H9 (cell line): ENCODE results near the gene KL. TPM values are rescaled to one million over a fixed set of nuclear protein-coding genes. Genes with fewer than 3 reads are reported as not detected.

Experiments used
- DNase-seq: peaks from one replicate; pipeline ENCODE4 v3.0.0-alpha.2; 2017
- H2AFZ ChIP-seq: one replicate; pipeline ENCODE4 v1.6.1; 2013; ENCODE audit warnings: mild to moderate bottlenecking, low read length, control low read depth, moderate library complexity
- H2AK5ac ChIP-seq: 2 replicates; pipeline ENCODE4 v1.6.1; 2013; ENCODE audit warnings: low read length, control low read depth, mixed read lengths; ENCODE audit not compliant: insufficient read length
- H2BK120ac ChIP-seq: one replicate; pipeline ENCODE4 v1.6.1; 2013; ENCODE audit warnings: low read depth, mild to moderate bottlenecking, low read length, control low read depth, inconsistent platforms; ENCODE audit not compliant: poor library complexity, severe bottlenecking
- H2BK12ac ChIP-seq: 2 replicates; pipeline ENCODE4 v1.6.1; 2013; ENCODE audit warnings: low read length, control low read depth, mixed read lengths, low read depth; ENCODE audit not compliant: insufficient read length
- H2BK15ac ChIP-seq: 2 replicates; pipeline ENCODE4 v1.6.1; 2013; ENCODE audit warnings: low read depth, low read length, control low read depth
- H2BK20ac ChIP-seq: one replicate; pipeline ENCODE4 v1.6.1; 2013; ENCODE audit warnings: low read depth, mild to moderate bottlenecking, low read length, control low read depth, inconsistent platforms; ENCODE audit not compliant: poor library complexity, severe bottlenecking
- H2BK5ac ChIP-seq: 2 replicates; pipeline ENCODE4 v1.6.1; 2013; ENCODE audit warnings: low read length, control low read depth, mixed read lengths; ENCODE audit not compliant: insufficient read length
- H3K14ac ChIP-seq: 2 replicates; pipeline ENCODE4 v1.6.1; 2013; ENCODE audit warnings: low read length, control low read depth; ENCODE audit not compliant: insufficient read depth
- H3K18ac ChIP-seq: 2 replicates; pipeline ENCODE4 v1.6.1; 2013; ENCODE audit warnings: low read depth, mild to moderate bottlenecking, mixed read lengths, low read length, control low read depth; ENCODE audit not compliant: insufficient read length
- H3K23ac ChIP-seq: 2 replicates; pipeline ENCODE4 v1.6.1; 2013; ENCODE audit warnings: low read length, control low read depth, mixed read lengths, low read depth; ENCODE audit not compliant: insufficient read length
- H3K23me2 ChIP-seq: 2 replicates; pipeline ENCODE4 v1.6.1; 2013; ENCODE audit warnings: low read depth, mild to moderate bottlenecking, mixed read lengths, low read length, control low read depth; ENCODE audit not compliant: insufficient read length, poor library complexity, severe bottlenecking
- H3K27ac ChIP-seq: 2 replicates; pipeline ENCODE4 v1.5.1; 2013; ENCODE audit warnings: low read length, control low read depth, mixed read lengths, low read depth; ENCODE audit not compliant: insufficient read length
- H3K27me3 ChIP-seq: 2 replicates; pipeline ENCODE4 v1.6.1; 2013; ENCODE audit warnings: low read length, control low read depth, inconsistent platforms; ENCODE audit not compliant: insufficient read depth
- H3K4ac ChIP-seq: 2 replicates; pipeline ENCODE4 v1.6.1; 2013; ENCODE audit warnings: low read depth, mild to moderate bottlenecking, control low read depth, inconsistent platforms, low read length, moderate library complexity
- H3K4me1 ChIP-seq: 2 replicates; pipeline ENCODE4 v1.6.1; 2013; ENCODE audit warnings: low read length, control low read depth, inconsistent platforms; ENCODE audit not compliant: insufficient read depth
- H3K4me2 ChIP-seq: 2 replicates; pipeline ENCODE4 v1.6.1; 2013; ENCODE audit warnings: low read length, control low read depth, mixed read lengths; ENCODE audit not compliant: insufficient read length, insufficient read depth
- H3K56ac ChIP-seq: 2 replicates; pipeline ENCODE4 v1.6.1; 2013; ENCODE audit warnings: low read depth, mild to moderate bottlenecking, mixed read lengths, low read length, control low read depth; ENCODE audit not compliant: insufficient read length
- H3K79me1 ChIP-seq: 2 replicates; pipeline ENCODE4 v1.6.1; 2013; ENCODE audit warnings: low read depth, mild to moderate bottlenecking, moderate library complexity, low read length, control low read depth, inconsistent platforms; ENCODE audit not compliant: insufficient read depth, poor library complexity, severe bottlenecking
- H3K79me2 ChIP-seq: 2 replicates; pipeline ENCODE4 v1.6.1; 2013; ENCODE audit warnings: low read length, control low read depth, inconsistent platforms; ENCODE audit not compliant: insufficient read depth
- H3K9ac ChIP-seq: 2 replicates; pipeline ENCODE4 v1.6.1; 2013; ENCODE audit warnings: low read length, control low read depth, mixed read lengths; ENCODE audit not compliant: insufficient read length; ENCODE audit errors: extremely low read depth
- H3K9me3 ChIP-seq: one replicate; pipeline ENCODE4 v1.6.1; 2013; ENCODE audit warnings: low read depth, low read length, inconsistent platforms; ENCODE audit not compliant: control insufficient read depth
- H3T11ph ChIP-seq: one replicate; pipeline ENCODE4 v1.6.1; 2013; ENCODE audit warnings: mild to moderate bottlenecking, low read length, control low read depth, inconsistent platforms
- H4K20me1 ChIP-seq: one replicate; pipeline ENCODE4 v1.6.1; 2013; ENCODE audit not compliant: control insufficient read depth, insufficient read length, insufficient read depth
- H4K5ac ChIP-seq: 2 replicates; pipeline ENCODE4 v1.6.1; 2013; ENCODE audit warnings: low read depth, mild to moderate bottlenecking, mixed read lengths, low read length, control low read depth; ENCODE audit not compliant: insufficient read length
- H4K8ac ChIP-seq: replicated peaks from 2 replicates; pipeline ENCODE4 v1.6.1; 2013; ENCODE audit warnings: low read length, control low read depth, mixed read lengths, low read depth; ENCODE audit not compliant: insufficient read length
- H4K91ac ChIP-seq: 2 replicates; pipeline ENCODE4 v1.6.1; 2013; ENCODE audit warnings: low read depth, mild to moderate bottlenecking, moderate library complexity, mixed read lengths, low read length, control low read depth; ENCODE audit not compliant: insufficient read length
- H3K27ac Mint-ChIP-seq, 3 experiments: 2 replicates in 2 of 3; 3 replicates in 1 of 3; pipeline ENCODE4 v1.8.0; 2020 to 2021; ENCODE audit warnings: mixed read lengths in 3 of 3, mild to moderate bottlenecking in 1 of 3, moderate library complexity in 1 of 3
- H3K27me3 Mint-ChIP-seq: 2 replicates; pipeline ENCODE4 v1.8.0; 2021; ENCODE audit warnings: low read depth, mild to moderate bottlenecking, moderate library complexity, mixed read lengths
- H3K36me3 Mint-ChIP-seq, 3 experiments: 2 replicates in 2 of 3; 3 replicates in 1 of 3; pipeline ENCODE4 v1.8.0; 2020 to 2021; ENCODE audit warnings: low read depth in 3 of 3, mixed read lengths in 3 of 3; ENCODE audit not compliant: insufficient read depth in 1 of 3
- H3K4me1 Mint-ChIP-seq, 2 experiments: 2 replicates each; pipeline ENCODE4 v1.8.0; 2020; ENCODE audit warnings: mixed read lengths in 2 of 2
- H3K4me3 Mint-ChIP-seq, 2 experiments: 2 replicates in 1 of 2; 3 replicates in 1 of 2; pipeline ENCODE4 v1.8.0; 2020 to 2021; ENCODE audit warnings: mild to moderate bottlenecking in 2 of 2, mixed read lengths in 2 of 2, moderate library complexity in 1 of 2
- H3K9me3 Mint-ChIP-seq, 2 experiments: 2 replicates in 1 of 2; 3 replicates in 1 of 2; pipeline ENCODE4 v1.8.0; 2020; ENCODE audit warnings: mild to moderate bottlenecking in 2 of 2, mixed read lengths in 2 of 2, moderate library complexity in 1 of 2
- CTCF ChIP-seq: fragments of 200-600 bp; sonication (generic); conservative IDR thresholded peaks from 3 replicates; pipeline ENCODE4 v1.8.0; 2021; ENCODE audit warnings: antibody characterized with exemption, mild to moderate bottlenecking
- WGBS: extraction: QIAGEN DNeasy Blood & Tissue Kit; methylation state at CpG from one replicate; pipeline ENCODE4 v1.1.7; 2013; ENCODE audit warnings: missing lambda C conversion rate, low lambda C conversion rate, mixed read lengths; ENCODE audit not compliant: insufficient read length; ENCODE audit errors: extremely low coverage; 5-methylcytosine and 5-hydroxymethylcytosine counted together
- total RNA-seq: library from RNA; stranded (reverse); gene quantifications from 2 replicates; pipeline ENCODE4 v1.2.1, GENCODE V29; 2021

Gene KL
- total RNA-seq, 1 experiment from 2014 or later = not detected

DNA sequence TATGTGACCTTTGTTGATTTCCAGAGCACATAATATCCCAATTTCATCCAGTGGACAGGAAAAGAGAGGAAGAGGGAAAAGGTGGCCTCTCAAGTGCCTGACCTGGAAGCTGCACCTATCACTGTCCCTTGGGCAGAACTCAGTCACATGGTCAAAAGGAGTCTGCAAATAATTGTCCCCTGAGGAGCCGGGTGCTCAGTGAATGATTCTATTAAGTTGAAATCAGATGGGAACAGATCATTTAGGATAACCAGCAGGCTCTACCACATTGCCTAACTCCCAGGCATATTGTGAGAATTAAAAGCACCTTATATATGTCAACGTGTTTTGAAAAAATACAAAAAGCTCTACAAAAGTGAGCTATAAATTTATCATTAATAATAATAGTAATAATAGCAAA lies 6.8 kb downstream of the KL start:
- Histone ChIP-seq H2BK20ac (no peak overlapping the region), H3K4me1 (no peaks in the 10 kb centered on the region), H2BK5ac (no peak overlapping the region), H3K9me3 (no peaks in the 10 kb centered on the region), H3K27me3 (peaks cover 3% of the 10 kb centered on the region; the same call in 1 of the 2 replicates), H4K20me1 (no peaks in the 10 kb centered on the region), H3K79me2 (no peaks in the 10 kb centered on the region), H3K23ac (no peak overlapping the region), H3K14ac (no peak overlapping the region), H3K9ac (no peak overlapping the region), H4K91ac (no peak overlapping the region), H2AK5ac (no peak overlapping the region), H4K5ac (no peak overlapping the region), H3K56ac (no peak overlapping the region), H3K4me2 (no peak overlapping the region), H2BK15ac (no peak overlapping the region), H2BK120ac (no peak overlapping the region), H3K4ac (no peak overlapping the region), H3K79me1 (no peaks in the 10 kb centered on the region), H2AFZ (no peak overlapping the region), H3K27ac (no peak overlapping the region), H2BK12ac (no peak overlapping the region), H4K8ac (no peak overlapping the region), H3T11ph (no peak overlapping the region), H3K23me2 (no peaks in the 10 kb centered on the region), H3K18ac (no peak overlapping the region)
- no peak for TF ChIP-seq CTCF
- peaks cover 42% of the 10 kb centered on the region for H3K27me3 Mint-ChIP-seq
- H3K36me3 Mint-ChIP-seq = no peaks in the 10 kb centered on the region
- no peak overlapping the region for H3K4me3 Mint-ChIP-seq
- H3K4me1 Mint-ChIP-seq = peaks cover 7 to 12% of the 10 kb centered on the region in 2 experiments
- no peak overlapping the region for H3K27ac Mint-ChIP-seq
- no peak for DNase-seq
- no CpG with 5 or more reads among the region's 2 CpGs for WGBS
- no peaks in the 10 kb centered on the region; a peak in 1 of 5 replicates for H3K9me3 Mint-ChIP-seq
